Activated naive CD8-positive, alpha-beta T cell treated with anti-CD3 and anti-CD28 coated beads for 36 hours (primary cell): ENCODE results near the gene NXT1. TPM values are rescaled to one million over a fixed set of nuclear protein-coding genes. Genes with fewer than 3 reads are reported as not detected.

Experiments used
- DNase-seq: peaks from one replicate; pipeline ENCODE4 v3.0.0; 2021
- H3K27ac Mint-ChIP-seq: one replicate; pipeline ENCODE4 v1.8.0; 2022; ENCODE audit warnings: mild to moderate bottlenecking, moderate library complexity, mixed read lengths
- H3K27me3 Mint-ChIP-seq: one replicate; pipeline ENCODE4 v1.8.0; 2022; ENCODE audit warnings: mild to moderate bottlenecking, mixed read lengths
- H3K36me3 Mint-ChIP-seq: one replicate; pipeline ENCODE4 v1.8.0; 2021; ENCODE audit warnings: mild to moderate bottlenecking, mixed read lengths
- H3K4me1 Mint-ChIP-seq: one replicate; pipeline ENCODE4 v1.8.0; 2021; ENCODE audit warnings: mixed read lengths
- H3K4me3 Mint-ChIP-seq: one replicate; pipeline ENCODE4 v1.8.0; 2022; ENCODE audit warnings: mild to moderate bottlenecking, moderate library complexity, mixed read lengths
- H3K9me3 Mint-ChIP-seq: one replicate; pipeline ENCODE4 v1.8.0; 2022; ENCODE audit warnings: mixed read lengths
- total RNA-seq, 2 experiments: library from RNA; stranded (reverse); gene quantifications; one replicate each; pipeline ENCODE4 v1.2.3, GENCODE V29; 2021

NXT1 gene
- total RNA-seq, 2 experiments from 2014 or later = 53.5 to 55.9 TPM

- H3K27ac Mint-ChIP-seq = no peak overlapping the region
- peaks cover 2% of the 10 kb centered on the region for H3K36me3 Mint-ChIP-seq
- no peak for DNase-seq
- no peak overlapping the region for H3K4me3 Mint-ChIP-seq
- H3K27me3 Mint-ChIP-seq = no peaks in the 10 kb centered on the region
- H3K9me3 Mint-ChIP-seq = no peaks in the 10 kb centered on the region
- no peaks in the 10 kb centered on the region for H3K4me1 Mint-ChIP-seq
These were observed 34.0 kb upstream of the NXT1 start for GRCh38 chr20:23316626-23317025.

GRCh38 chr20:23317081-23317480 is 33.5 kb upstream of the NXT1 start:
- no peak overlapping the region for H3K27ac Mint-ChIP-seq
- H3K4me1 Mint-ChIP-seq = no peaks in the 10 kb centered on the region
- no peaks in the 10 kb centered on the region for H3K27me3 Mint-ChIP-seq
- peaks cover 2% of the 10 kb centered on the region for H3K36me3 Mint-ChIP-seq
- H3K4me3 Mint-ChIP-seq = no peak overlapping the region
- H3K9me3 Mint-ChIP-seq = no peaks in the 10 kb centered on the region
- no peak for DNase-seq

- peaks cover 2% of the 10 kb centered on the region for H3K36me3 Mint-ChIP-seq
- no peaks in the 10 kb centered on the region for H3K9me3 Mint-ChIP-seq
- no peak overlapping the region for H3K27ac Mint-ChIP-seq
- no peaks in the 10 kb centered on the region for H3K27me3 Mint-ChIP-seq
- no peak for DNase-seq
- no peak overlapping the region for H3K4me3 Mint-ChIP-seq
- H3K4me1 Mint-ChIP-seq = no peaks in the 10 kb centered on the region
These were observed 32.2 kb upstream of the NXT1 start for GRCh38 chr20:23318347-23318746.

GRCh38 chr20:23320317-23320716 is 30.3 kb upstream of the NXT1 start:
- Mint-ChIP-seq H3K36me3 (peaks cover 2% of the 10 kb centered on the region), H3K27me3 (no peaks in the 10 kb centered on the region), H3K4me1 (no peaks in the 10 kb centered on the region), H3K4me3 (no peak overlapping the region), H3K27ac (no peak overlapping the region), H3K9me3 (no peaks in the 10 kb centered on the region)
- no peak for DNase-seq

DNA sequence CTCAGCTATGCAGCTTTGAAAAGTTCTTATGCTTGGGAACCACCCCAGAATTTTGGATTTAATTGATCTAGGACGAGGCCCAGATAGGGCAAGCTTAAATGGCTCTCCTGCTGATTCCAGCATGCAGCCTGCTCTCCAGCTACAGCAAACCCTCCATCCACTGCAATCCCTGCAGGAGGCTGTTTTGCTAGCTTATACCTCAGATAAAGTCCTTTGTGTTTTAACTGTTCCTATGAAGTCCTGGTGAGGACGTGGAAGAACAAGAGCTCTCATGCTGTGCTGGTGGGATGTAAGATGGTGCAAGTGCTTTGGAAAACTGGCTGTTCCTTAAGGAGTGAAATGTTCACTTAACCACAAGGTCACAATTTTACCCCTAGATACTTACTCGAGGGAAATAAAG is 25.5 kb upstream of the NXT1 start:
- no peaks in the 10 kb centered on the region for H3K9me3 Mint-ChIP-seq
- H3K27ac Mint-ChIP-seq = no peak overlapping the region
- H3K27me3 Mint-ChIP-seq = no peaks in the 10 kb centered on the region
- peaks cover 4% of the 10 kb centered on the region for H3K36me3 Mint-ChIP-seq
- H3K4me3 Mint-ChIP-seq = no peak overlapping the region
- H3K4me1 Mint-ChIP-seq = no peaks in the 10 kb centered on the region
- DNase-seq = no peak

DNA sequence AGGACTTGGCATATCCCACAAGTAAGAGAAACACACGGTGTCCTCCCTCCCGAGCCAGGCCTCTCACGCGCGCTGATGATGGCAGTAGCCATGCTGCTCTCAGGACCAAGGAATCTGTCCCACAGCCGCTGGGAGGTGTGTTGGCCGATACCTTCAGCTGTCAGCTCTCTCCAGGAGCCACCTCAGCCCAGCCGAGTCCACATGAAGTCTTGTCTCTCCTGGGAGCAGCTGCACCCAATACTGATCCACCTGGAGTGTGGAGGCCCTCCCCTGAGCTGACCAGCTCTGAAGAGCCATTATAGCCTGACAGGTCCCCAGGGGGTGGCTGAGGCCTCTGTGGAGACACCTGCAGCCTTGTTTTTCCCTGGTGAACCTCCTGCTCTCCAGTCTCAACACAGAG is 23.8 kb upstream of the NXT1 start:
- Mint-ChIP-seq H3K9me3 (no peaks in the 10 kb centered on the region), H3K36me3 (peaks cover 9% of the 10 kb centered on the region), H3K4me3 (no peak overlapping the region), H3K27me3 (no peaks in the 10 kb centered on the region), H3K27ac (no peak overlapping the region), H3K4me1 (no peaks in the 10 kb centered on the region)
- DNase-seq = no peak

DNA sequence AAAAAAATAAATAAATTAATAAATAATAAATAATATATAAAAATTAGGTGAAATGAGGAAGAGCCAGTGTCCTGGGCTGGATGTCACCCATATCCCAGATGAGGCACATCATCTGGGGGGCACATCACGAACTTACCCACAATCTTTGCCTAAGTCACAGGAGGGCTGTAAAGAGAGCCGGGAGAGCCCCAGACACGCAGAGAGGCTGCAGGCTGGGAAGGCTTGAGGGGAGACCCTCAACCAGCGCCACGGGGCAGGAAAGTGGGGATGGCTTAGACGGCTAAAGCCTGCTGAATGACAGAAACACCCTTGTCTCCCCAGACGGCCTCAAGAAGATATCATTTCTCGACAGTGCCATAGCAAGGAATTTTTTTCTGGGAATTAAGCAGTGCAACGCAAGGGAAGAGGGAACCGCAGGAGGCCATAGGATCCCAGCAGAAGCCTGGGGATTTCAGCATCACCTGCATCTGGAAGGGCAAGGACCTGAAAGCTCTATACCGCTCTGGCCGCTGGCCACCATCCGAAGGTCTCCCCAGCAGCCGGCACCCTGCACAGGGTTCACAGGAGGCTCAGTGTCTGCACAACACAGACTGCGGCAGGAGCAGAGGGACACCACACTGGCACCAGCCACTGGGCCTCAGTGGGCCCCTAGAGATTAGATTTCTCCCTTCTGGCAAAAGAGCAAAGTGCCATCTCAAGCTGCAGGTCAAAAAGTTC is 22.8 kb upstream of the NXT1 start:
- H3K4me1 Mint-ChIP-seq = no peaks in the 10 kb centered on the region
- H3K4me3 Mint-ChIP-seq = no peak overlapping the region
- H3K9me3 Mint-ChIP-seq = no peaks in the 10 kb centered on the region
- H3K27me3 Mint-ChIP-seq = no peaks in the 10 kb centered on the region
- peaks cover 9% of the 10 kb centered on the region for H3K36me3 Mint-ChIP-seq
- DNase-seq = no peak
- no peak overlapping the region for H3K27ac Mint-ChIP-seq

DNA sequence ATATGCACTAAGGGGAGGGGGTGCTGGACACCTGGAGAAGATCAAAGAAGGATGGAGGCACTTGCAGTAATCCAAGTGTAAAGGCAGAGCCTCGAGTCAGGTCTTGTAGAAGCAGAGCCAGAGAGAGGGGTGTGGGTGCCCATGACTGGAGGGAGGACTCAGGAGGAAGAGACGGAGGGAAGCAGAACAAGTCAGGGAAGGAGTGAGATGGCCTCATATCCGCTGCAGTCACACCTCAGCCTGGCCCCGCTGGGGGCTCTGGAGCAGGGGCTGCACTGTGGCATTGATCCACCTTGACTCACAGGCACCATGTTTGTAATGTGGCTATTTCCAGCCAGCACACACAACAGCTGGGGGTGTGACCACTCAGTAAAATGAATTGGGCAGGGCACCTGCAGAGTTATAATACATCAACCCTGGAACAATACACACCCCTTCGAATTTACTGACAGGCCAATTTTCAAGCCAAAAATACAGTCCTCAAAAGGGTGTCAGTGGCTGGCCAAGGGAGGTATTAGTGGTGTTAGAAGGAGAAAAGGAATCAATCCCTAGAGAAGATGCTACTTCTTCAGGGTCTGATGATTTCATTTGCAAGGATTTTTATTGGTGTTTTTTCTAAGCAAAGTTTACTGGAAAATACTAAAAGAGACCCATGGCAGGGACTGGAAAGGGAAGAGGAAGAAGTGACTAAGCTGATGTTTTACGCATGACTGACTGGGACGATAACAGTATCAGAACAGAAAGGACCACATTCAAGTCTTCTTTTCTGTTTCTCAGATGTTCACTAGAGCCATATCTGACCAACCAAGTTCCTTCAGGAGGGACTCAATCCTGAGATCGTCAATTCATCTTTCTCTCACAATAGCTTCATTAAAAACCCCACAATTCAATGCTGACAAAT is 18.9 kb upstream of the NXT1 start:
- no peaks in the 10 kb centered on the region for H3K27me3 Mint-ChIP-seq
- no peak overlapping the region for H3K27ac Mint-ChIP-seq
- H3K36me3 Mint-ChIP-seq = peaks cover 9% of the 10 kb centered on the region
- DNase-seq = no peak
- no peaks in the 10 kb centered on the region for H3K9me3 Mint-ChIP-seq
- no peak overlapping the region for H3K4me3 Mint-ChIP-seq
- H3K4me1 Mint-ChIP-seq = peaks cover 2% of the 10 kb centered on the region

DNA sequence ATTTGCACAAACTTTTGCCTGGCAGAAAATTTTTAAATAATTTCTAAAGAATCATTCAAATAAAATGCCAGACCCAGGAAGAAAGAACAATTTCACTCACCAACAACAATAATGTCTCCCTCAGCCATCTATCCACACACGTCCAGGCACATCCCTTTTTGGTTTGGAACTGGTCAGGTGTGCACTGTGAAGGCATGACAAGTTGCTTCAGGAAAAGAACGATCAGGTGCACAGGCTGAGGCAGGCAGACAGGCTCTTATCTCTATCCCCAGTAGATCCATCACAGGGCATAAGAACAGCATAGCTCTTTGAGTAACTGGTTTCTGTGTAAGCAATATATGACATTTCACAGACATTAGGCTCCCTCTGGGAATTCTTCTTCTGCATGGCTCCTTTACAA is 18.1 kb upstream of the NXT1 start:
- H3K4me3 Mint-ChIP-seq = no peak overlapping the region
- no peaks in the 10 kb centered on the region for H3K9me3 Mint-ChIP-seq
- H3K27ac Mint-ChIP-seq = no peak overlapping the region
- no peak for DNase-seq
- H3K4me1 Mint-ChIP-seq = peaks cover 3% of the 10 kb centered on the region
- no peaks in the 10 kb centered on the region for H3K27me3 Mint-ChIP-seq
- peaks cover 9% of the 10 kb centered on the region for H3K36me3 Mint-ChIP-seq

GRCh38 chr20:23334111-23334510 is 16.5 kb upstream of the NXT1 start:
- no peak for DNase-seq
- Mint-ChIP-seq H3K27ac (no peak overlapping the region), H3K9me3 (no peaks in the 10 kb centered on the region), H3K4me1 (peaks cover 3% of the 10 kb centered on the region), H3K27me3 (no peaks in the 10 kb centered on the region), H3K36me3 (peaks cover 9% of the 10 kb centered on the region), H3K4me3 (no peak overlapping the region)

DNA sequence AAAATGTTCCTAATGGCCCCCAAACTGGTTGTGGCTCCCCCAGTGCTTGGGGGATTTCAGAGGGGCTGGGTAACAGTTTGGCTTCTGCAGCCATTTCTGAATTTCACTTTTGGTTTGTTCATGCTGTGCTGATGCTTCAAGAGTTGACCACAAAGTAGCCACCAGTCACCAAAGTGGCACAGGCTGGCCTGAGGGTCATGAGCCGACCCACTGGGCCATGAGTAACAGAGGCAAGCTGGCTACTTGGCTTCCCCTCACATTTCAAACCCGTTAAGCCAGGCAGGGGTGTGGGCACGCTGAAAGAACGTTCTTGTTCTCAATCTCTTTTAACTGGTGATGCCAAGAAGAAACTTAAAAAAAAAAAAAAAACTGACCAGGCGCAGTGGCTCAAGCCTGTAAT is 15.1 kb upstream of the NXT1 start:
- Mint-ChIP-seq H3K27me3 (no peaks in the 10 kb centered on the region), H3K4me3 (no peak overlapping the region), H3K27ac (no peak overlapping the region), H3K9me3 (no peaks in the 10 kb centered on the region), H3K4me1 (peaks cover 3% of the 10 kb centered on the region), H3K36me3 (peaks cover 4% of the 10 kb centered on the region)
- DNase-seq = no peak

- no peaks in the 10 kb centered on the region for H3K27me3 Mint-ChIP-seq
- no peak overlapping the region for H3K4me3 Mint-ChIP-seq
- H3K36me3 Mint-ChIP-seq = no peaks in the 10 kb centered on the region
- H3K27ac Mint-ChIP-seq = no peak overlapping the region
- no peak for DNase-seq
- peaks cover 3% of the 10 kb centered on the region for H3K4me1 Mint-ChIP-seq
- H3K9me3 Mint-ChIP-seq = no peaks in the 10 kb centered on the region
These were observed 14.1 kb upstream of the NXT1 start for GRCh38 chr20:23336476-23336875.

DNA sequence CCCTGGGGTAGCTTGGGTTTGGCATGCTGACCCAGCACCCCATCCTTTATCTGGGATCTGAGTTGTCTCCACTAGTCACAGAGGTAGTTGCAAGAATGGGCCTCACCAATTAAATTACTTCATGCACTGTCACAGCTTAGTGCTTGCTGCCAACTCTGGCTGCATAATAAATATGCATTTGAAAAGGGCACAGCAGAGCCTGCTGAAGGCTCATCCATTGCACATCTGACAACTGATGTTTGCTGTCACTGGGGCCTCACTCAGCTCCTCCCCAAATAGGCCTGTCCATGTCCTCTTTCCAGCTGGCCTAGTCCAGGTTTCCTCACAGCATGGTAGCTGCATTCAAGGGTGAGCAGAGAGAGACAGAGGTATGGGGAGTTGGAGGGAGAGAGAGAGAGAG is 13.3 kb upstream of the NXT1 start:
- Mint-ChIP-seq H3K4me3 (no peak overlapping the region), H3K9me3 (no peaks in the 10 kb centered on the region), H3K36me3 (no peaks in the 10 kb centered on the region), H3K27ac (no peak overlapping the region), H3K27me3 (no peaks in the 10 kb centered on the region), H3K4me1 (peaks cover 3% of the 10 kb centered on the region)
- DNase-seq = no peak

GRCh38 chr20:23339986-23340385 is 10.6 kb upstream of the NXT1 start:
- Mint-ChIP-seq H3K4me3 (no peak overlapping the region), H3K36me3 (no peaks in the 10 kb centered on the region), H3K27me3 (no peaks in the 10 kb centered on the region), H3K4me1 (peaks cover 3% of the 10 kb centered on the region), H3K27ac (no peak overlapping the region), H3K9me3 (no peaks in the 10 kb centered on the region)
- no peak for DNase-seq

GRCh38 chr20:23340524-23340923 is 10.1 kb upstream of the NXT1 start:
- no peak for DNase-seq
- Mint-ChIP-seq H3K9me3 (no peaks in the 10 kb centered on the region), H3K27ac (no peak overlapping the region), H3K4me3 (no peak overlapping the region), H3K27me3 (no peaks in the 10 kb centered on the region), H3K4me1 (peaks cover 3% of the 10 kb centered on the region), H3K36me3 (no peaks in the 10 kb centered on the region)

DNA sequence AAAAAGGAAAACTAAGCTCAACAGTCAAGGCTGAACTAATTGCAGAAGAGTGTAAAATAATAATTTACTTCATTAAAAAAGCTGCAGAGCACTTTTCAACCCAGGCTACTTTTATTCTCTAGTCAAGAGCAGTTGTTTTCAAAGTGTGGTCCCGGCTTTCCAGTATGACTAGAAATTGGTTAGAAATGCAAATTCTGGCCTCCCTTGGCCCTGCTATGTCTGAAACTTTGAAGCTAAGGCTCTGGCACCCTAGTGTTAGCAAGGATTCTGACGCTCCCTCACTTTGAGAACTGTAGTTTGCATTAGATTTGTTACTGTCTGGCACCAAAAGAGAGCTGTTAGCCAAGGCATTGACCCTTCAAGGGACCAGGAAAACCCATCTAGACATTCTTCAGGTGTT is 9.5 kb upstream of the NXT1 start:
- Mint-ChIP-seq H3K27ac (no peak overlapping the region), H3K4me3 (no peak overlapping the region), H3K27me3 (no peaks in the 10 kb centered on the region), H3K36me3 (no peaks in the 10 kb centered on the region), H3K4me1 (peaks cover 3% of the 10 kb centered on the region), H3K9me3 (no peaks in the 10 kb centered on the region)
- no peak for DNase-seq
